HS-5 (cell line): ENCODE measurements around the gene EED.
"Not testable (repeated sequence)": the region's sequence is repeated elsewhere in the genome, so short reads cannot be mapped to it uniquely, and the experiment has no call there.

Source experiments
- DNase-seq: peaks from one replicate; pipeline ENCODE4 v3.0.0-alpha.2; 2012; ENCODE audit warnings: low read depth

The EED gene

GRCh38 chr11:86249307-86250098, 5.0 kb downstream of the EED start:
- no peak for DNase-seq

- DNase-seq: no peak
Observed at GRCh38 chr11:86251345-86251744, 6.8 kb downstream of the EED start.

DNA sequence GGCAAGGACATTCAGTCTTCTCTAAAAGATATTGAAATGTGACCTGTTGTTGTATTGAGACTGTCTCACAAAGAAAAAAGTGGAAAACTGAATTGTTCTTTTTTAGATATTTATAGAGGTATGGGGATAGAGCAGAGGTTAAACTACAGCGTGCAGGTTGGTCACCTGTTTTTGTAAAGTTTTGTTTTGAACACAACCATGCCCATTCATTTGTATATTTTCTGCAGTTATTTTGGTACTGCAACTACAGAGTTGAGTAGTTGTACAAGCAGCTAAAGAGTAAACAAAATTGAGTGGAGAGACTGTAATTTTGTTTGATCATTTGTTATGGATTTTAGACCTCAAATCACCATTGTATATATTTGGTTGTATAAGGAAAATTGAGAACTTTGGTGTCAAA, 11.3 kb downstream of the EED start:
- no peak for DNase-seq

DNA sequence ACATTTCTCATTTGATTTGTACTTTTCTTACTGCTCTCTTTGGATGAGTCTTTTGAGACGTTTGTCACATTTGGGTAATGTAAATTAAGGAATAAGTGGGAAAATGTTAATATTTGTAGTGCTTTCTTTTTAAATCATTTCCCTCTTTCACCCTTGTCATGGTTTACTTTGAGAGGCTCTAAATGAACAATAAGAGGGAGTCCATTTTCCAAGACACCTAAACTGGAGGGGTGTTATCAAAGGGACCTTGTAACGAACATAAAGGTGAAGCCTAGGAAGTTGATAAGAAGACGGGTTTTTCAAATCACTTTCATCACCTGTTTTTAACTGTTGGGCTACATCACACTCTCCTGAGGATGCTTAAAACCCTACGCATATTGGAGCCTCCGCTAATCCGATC, 12.1 kb downstream of the EED start:
- no peak for DNase-seq

DNA sequence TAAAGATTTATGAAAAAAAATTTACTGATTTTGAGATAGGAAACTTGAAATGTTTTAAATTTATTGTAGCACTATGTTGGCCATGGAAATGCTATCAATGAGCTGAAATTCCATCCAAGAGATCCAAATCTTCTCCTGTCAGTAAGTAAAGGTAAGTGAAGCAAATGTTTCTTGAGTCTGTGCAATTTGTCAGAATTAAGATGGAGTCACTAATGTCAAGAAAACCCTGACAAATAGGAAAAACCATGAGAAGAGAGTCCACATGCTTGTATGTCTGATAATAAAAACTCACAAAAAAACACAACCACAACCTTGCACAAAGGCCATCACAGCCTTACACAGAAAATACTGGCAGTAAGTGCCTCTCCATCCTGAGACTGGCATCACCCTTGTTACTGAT, 12.9 kb downstream of the EED start:
- DNase-seq: no peak

- DNase-seq: no peak
Observed at GRCh38 chr11:86259730-86260129, 15.2 kb downstream of the EED start.

DNA sequence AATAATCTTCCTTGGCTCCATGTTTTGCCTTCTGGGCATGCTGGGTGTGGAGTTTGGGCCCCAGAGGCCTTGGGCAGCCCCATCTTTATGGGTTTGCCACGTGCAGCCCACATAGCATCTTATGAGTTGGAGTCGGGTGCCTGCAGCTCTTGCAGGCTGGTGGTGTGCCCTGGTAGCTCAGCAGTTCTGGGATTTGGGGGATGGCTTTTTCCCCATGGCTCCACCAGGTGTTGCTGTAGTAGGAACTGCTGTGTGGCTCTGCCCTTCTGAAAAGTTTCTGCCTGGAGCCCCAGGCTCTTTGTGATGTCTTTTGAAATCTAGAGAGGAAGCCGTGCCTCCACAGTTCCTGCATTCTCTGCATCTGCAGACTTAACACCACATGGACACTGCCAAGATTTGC, 16.8 kb downstream of the EED start:
- DNase-seq: no peak

DNA sequence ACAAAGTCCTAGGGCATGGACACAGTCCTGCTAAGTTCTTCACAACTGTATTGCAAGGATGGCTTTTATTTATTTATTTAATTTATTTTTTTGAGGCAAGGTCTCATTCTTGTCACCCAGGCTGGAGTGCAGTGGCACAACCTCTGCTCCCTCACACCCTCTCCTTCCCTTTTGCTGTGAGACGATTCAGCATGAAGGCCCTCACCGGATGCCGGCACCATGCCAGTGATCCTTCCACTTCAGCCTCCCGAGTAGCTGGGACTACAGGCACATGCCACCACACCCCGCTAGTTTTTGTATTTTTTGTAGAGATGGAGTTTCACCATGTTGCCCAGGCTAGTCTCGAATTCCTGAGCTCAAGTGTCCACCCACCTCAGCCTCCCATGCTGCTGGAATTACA, 17.8 kb downstream of the EED start:
- DNase-seq: no peak

GRCh38 chr11:86264649-86265048, 20.1 kb downstream of the EED start:
- DNase-seq: no peak

DNA sequence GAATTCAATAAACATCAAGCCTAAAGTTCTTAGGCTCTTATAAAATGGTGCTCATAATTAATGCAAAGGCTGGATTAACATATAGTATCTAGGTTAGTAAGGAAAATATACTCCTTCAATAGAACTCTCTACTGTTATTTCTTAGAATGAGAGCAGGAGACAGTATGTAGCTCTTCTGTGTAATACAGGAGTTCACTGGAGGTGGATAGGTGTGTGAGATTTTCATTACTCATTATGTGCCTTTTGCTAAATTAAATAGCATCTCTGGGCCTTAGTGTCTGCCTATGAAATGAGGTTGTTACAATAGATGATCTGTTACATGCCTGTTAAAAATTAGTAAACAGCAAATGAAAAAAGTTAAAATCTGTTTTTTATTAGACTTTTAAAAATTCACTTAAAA, 20.6 kb downstream of the EED start:
- no peak for DNase-seq

GRCh38 chr11:86269645-86270044, 25.1 kb downstream of the EED start:
- DNase-seq: no peak

DNA sequence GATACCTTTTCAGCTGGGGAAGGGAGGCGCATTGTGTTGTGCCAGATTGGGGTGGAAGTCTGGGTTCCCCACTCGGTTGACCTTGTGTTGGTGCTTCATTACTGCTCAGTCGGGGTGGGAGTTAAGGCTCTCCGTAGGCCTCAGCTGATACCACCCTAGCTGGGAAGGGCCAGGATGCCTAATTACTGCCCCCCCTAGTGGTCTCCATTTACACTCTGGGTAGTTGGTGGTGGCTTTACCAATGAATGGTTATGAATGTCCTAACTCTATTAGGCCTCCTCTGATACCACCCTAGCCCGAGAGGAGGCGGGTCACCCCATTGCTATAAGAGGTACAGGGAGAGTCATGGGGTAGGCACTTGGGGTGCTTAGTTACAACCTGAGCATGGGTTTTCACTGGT, 29.9 kb downstream of the EED start:
- no peak for DNase-seq

GRCh38 chr11:86274999-86275398, 30.4 kb downstream of the EED start:
- DNase-seq: no peak

DNA sequence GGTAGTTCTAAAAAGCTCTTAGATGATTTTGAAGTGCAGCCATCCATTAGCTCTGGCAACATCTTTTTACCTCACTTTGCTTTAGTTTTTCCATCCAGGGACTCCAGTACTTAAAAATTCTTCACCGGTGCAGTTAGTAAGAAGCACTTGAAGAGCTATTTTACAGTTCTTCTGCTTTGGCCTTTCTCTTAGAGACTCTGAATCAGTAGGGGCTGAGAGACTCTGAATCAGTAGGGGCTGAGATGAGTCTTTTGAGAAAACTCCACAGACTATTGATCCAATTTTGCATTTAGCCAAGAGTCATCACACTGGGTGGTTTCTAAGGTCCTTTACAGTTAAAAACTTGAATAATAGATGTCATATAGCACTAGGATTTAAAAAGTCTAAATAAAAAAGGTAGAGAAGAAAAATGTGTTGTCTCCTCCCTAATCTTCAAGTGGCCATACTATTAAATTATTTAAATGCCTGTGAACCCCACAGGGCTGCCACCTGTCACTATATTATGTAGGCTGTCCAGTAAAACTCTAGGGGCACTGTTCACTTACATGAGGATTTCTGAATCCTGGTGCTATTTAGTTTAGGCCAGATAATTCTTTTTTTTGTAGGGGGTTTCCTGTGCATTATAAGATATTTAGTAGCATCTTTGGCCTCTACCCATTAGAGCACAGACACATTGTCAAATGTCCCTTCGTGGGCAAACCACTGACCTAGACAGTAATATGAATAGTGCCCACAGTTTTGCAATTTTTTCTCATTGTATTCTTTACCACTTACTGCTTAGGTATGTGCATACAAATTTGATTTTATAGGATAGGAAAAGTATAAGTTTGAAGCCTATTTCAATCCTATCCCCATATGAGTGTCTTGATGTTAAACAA, 31.2 kb downstream of the EED start:
- no peak for DNase-seq

DNA sequence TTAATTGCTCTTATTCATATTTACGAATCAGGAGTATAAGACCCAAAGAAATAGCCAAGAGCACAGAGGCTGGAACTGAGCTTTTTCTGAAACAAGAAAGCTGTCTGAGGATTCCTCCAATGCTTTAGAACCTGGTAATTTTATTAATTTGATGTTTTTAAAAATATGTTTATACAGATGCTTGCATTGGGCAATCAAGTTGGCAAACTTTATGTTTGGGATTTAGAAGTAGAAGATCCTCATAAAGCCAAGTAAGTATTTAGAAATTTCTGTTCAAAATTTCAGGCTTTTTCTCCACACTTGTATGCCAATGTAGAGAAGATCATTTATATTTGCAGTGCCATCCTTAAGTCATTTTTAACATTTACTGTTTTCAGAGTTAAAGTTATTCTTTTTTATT, 33.2 kb downstream of the EED start:
- DNase-seq: no peak

- DNase-seq: no peak
Observed at GRCh38 chr11:86278226-86278625, 33.7 kb downstream of the EED start.

DNA sequence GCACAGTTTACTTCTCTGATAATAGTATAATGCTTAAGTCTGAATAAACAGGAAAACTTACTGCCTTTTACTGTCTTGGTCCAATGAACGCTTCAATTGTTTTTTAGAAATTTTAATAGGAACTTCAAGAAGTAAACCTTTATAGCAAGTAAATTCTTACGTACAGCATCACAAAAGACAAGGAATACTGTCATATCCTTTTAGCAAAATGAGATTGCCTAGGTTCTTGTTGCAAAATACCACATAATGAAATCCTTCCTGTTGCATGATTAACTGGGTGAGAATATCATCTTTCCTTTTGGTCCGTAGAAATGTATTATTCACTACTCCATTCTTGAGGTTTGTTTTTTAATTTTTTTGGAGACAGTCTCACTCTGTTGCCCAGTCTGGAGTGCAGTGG, 35.2 kb downstream of the EED start:
- no peak for DNase-seq

GRCh38 chr11:86287468-86287796, 42.9 kb downstream of the EED start:
- no peak for DNase-seq

DNA sequence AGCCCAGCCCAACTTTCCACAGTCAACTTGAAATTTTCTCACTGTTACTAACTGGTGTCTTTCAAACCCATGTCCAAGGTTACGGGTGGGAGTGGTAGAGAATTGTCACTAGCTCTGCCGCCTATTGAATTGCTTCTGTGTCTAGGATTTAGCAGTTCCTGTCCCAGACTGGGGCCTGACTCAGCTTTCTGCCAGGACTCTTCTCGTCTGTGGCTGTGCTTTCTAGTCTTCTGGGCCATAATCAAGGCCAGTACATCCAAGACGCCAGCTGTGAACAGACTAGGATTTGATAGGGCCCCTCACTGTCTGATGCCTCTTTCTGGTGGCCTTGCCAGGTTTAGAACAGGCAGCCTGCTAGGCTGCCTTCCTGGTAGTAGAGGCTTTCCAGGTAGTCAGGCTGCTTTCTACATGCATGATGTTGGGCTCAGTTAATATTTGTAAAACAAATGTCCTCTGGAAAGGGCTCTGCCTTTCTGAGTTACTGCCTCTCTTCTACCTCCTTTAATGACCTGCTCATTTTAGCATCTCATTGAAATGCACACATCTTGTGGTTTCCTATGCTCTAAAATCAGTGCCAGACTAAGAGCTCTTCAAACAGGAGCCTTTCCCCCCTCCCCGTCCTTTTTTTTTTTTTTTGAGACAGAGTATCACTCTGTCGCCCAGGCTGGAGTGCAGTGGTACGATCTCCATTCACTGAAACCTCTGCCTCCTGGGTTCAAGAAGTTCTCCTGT, 44.4 kb downstream of the EED start:
- no peak for DNase-seq

DNA sequence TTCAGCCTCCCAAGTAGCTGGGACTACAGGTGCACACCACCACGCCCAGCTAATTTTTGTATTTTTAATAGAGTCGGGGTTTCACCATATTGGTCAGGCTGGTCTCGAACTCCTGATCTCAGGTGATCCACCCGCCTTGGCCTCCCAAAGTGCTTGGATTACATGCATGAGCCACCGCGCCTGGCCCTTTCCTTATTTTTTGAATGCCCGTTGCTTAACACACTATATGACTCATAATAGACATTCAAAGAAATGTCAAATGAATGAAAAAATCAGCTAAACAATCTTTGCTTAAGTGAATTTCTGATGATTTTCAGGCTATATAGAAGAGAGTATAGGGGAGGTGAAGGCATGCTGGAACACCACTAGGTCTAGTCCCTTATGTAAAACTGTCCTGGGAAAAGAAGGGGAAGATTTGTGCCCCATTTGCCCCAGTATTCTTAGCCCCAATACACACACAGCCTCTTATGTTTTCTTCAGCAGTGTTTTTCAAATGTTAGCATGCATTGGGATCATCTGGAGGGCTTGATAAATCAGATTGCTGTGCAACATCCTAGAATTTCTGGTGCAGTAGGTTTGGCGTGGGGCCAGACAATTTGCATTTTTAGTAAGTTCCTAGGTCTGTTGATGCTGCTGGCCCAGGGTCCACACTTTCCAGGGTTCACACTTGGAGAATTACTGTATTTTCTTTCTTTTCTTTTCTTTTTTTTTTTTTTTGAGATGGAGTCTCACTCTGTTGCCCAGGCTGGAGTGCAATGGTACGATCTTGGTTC, 45.1 kb downstream of the EED start:
- not testable (repeated sequence) for DNase-seq

- no peak for DNase-seq
Observed at GRCh38 chr11:86291466-86292262, 47.1 kb downstream of the EED start.
